Activated CD4-positive, CD25-positive, alpha-beta regulatory T cell treated with anti-CD3 and anti-CD28 coated beads, Interleukin-2, amount 50 U/mL, for 16 hours (primary cell): ENCODE data around the gene CKMT1A.
A peak's percentile ranks its signal among the peaks of the same experiment; 100 is the strongest.
"Not testable (repeated sequence)": the region's sequence is repeated elsewhere in the genome, so short reads cannot be mapped to it uniquely, and the experiment has no call there.

ENCODE experiments used
- DNase-seq: peaks from one replicate; pipeline ENCODE4 v3.0.0-alpha.2; 2020; ENCODE audit warnings: low read depth, low spot score

The CKMT1A gene

DNA sequence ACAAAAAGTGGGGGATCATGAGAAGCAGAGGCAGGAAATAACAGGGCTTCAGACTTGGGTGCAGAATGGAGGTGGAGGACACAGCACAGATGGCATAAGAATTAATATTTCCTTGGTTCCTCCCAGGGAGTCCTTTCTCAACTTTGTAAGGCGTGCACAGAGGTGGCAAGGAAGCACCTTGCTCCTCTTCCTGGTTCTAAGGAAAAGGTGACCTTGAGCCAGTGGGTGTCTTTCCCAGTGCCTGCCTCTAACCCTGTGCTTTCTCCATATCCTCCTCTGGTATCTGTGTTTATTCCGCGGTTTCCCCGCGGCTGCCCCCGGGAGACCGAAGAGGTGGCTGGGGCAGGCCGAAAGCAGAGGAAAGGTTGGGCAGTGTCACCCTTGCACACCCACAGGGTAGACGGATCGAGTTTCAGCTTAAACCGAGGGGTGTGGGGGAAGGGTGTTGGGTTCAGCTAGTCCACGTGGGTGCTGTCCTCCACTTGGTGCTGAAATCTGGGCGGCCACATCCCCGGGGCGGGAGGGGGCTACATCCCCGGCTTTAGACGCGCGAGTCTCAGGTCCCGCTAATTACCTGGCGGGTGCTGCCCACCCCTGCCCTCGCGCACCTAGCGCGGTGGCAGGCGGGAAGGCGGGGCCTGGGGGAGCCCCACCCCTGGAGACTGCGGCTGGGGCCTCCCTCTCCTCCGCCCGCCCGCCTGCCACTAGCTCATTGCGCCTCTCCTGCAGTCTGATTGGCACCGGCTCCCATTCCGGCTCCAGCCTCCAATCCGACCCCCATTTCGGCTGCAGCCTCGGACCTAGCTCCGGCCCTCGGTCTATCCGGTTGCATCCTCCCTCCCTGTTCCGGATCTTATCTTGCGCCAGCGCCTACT is at the start of gene CKMT1A:
TSS of gene CKMT1A (plus strand) at position 712 of the 875 bp plus-strand sequence. CDS start 192 bp downstream, outside the sequence.
- DNase-seq: not testable (repeated sequence)

DNA sequence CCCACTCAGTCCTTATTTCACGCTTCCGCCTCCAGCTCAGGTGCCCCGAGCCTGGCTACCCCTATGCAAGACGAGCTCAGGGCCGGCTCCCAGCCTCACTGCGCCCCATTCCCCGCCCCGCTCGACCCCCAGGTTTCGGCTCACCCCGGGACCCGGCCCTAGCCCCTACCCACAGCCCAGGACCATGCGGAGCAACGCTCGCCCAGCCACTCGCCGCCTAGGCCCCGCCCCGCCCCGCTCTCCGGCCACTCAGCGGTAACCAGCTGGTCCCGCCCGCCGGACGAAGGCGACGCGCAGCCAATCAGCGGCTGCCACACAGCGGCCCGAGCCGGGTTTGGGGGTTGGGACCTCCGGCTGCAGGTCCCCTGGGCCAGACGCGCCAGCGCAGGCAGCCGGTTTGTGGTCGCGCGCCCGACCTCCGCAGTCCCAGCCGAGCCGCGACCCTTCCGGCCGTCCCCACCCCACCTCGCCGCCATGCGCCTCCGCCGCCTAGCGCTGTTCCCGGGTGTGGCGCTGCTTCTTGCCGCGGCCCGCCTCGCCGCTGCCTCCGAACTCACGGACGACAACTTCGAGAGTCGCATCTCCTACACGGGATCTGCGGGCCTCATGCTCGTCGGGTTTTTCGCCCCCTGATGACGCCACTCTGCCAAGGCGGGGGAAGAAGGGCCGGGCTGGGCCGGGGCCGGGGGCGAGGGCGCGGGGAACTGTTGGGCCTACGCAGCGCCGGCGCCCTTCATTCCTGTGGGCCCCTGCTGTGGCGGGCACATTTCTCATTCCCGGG is 44.8 kb upstream of the CKMT1A start, which contains the start of gene CATSPER2:
TSS of gene CATSPER2 (minus strand) at position 196 of the 781 bp plus-strand sequence. CDS start 783 bp downstream, outside the sequence.
- no peak for DNase-seq

DNA sequence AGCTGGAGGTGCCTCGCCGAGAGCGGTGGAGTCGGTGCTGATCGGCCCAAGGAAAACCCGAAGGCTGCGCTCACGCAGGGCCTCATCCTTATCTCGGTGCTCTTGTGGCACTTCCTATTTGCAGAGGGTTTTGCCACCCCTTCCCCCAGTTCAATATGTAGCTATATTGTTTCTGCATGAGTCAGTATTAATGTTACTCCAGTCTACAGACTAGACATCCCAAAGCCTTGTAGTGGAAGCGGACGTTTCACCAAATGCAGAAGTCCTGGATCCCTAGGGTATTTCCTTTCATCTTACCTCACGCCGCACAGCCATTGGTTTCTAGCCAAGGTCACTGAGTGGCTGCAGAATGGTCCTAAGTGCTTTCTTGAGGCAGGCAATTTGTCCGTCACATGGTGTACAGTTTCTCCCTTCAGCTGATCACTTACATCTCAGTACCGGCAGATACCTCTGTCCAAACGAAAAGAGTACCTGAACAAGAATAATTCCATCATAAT is 44.2 kb upstream of the CKMT1A start:
- DNase-seq: not testable (repeated sequence)

DNA sequence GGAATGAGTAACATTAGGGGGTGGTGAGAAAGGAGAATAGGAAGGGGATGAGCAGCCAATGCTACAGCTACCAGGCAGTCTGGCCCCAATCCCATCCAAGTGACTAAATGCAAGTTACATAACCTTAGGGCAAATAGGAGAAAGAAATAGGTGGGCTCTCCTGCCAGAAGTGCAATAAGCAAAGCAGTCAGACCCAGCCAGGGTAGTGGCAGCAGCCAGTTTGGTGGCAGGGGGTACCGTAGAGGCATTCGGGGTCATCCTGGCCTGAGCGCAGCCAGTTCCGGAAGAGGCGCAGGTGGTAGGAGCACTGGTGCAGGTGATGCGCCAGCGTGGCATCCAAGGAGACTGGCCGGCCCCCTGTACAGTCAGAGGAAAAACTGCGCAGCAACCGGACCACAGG is 33.9 kb upstream of the CKMT1A start:
- not testable (repeated sequence) for DNase-seq

DNA sequence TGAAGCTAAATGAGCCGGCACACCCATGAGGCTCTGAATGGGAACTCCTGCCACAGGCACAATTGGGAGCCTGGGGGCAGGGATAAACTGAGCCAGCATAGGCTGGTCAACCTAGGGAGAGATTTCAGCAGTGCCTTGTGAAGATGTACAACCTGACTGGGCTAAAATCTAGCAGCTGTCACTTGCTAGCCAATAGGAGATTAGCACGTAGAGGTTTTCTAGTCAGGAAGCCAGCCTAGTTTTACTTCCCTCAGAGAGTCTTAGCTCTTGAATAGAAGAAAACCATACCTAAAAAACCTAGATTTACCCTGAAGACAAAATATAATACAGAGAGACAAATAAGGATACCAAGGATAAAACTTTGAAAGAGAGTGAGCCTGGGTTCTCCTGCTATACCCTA is 31.4 kb upstream of the CKMT1A start:
- not testable (repeated sequence) for DNase-seq

DNA sequence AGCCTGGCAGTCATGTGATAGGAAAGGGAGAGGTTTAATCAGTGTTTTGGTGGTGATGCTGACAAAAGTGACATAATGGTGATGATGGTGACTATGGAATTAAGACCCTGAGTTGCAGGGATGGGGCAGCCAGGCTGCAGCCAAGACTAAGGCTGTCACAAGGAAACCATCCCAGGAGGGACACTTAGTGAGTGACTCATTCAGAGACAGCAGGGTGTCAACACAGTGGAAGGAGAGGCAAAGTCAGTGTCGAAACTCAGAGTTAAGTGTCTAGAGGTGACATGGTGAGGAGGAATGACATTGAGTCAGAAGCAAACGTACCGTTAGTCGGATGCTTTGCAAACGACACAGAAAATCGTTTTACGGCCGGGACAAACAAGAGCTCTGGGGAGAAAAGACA is 30.3 kb upstream of the CKMT1A start:
- not testable (repeated sequence) for DNase-seq

DNA sequence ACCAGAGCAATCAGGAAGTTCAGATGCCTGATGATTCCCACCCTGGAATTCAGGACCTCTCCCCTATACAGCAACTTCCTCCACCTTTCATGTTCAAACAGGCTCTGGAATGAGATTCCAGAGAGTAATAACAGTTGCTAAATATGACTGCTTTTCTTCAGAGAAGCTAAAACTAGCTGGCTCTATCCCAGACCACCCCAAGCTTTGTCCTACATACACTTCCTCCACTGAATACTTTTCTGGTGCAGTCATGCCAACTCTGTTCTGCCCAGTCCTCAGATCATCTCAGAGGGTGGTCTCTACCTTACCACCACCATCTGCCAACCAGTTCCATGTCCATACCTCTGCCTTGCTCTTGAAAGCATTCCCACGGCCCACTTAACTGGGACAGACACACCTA is 27.5 kb upstream of the CKMT1A start:
- not testable (repeated sequence) for DNase-seq

DNA sequence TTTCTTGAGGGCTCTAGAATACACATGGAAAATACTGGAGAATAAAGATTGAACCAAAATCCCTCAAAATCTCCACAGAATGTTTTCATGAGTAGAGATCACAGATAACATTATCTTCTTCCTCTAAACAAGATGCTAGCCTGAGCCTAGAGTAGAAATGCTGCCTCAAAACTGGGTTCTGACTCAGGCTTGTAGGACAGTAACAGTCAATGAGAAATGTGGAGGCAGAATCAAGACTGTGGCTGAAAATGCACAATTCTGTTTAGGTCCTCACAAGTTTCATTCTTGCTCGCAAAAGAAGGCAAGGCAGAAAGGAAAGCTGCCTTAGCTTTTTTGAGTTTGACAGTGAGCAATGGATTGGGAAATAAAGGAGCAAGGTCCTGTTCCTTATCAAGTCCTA is 19.5 kb upstream of the CKMT1A start:
- not testable (repeated sequence) for DNase-seq

DNA sequence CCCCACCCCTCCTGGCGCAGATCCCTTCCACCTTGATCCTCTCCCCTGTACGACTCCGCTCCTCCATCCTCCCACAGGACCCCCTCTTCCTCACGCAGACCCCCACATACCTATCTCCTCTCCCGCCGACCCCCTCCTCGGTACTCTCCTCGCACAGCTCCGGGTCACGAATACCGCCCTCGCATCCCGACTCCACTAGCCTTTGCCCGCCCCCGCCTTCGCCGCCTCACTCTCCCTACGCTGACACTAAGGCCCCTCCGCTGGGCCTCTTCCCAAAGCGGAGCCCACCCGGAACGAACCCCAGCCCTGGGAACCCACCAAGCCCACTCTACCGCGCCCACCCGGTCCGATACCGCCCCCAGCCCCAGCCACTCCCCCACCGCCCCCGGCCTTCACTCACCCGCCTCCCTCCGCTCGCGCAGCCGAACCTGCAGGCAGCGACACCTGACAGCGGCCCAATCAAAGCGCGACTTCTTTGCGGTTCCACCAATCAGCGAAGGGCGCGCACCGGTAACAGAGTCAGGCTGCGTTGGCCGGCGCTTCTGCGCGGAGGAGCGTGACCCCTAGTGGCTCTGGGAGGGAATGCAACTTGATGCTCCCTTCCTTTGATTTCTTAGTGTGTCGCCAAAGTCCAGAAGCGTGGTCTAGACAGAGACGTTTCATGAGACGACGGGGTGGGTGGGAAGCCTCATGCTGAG is 3.9 kb upstream of the CKMT1A start:
- not testable (repeated sequence) for DNase-seq

DNA sequence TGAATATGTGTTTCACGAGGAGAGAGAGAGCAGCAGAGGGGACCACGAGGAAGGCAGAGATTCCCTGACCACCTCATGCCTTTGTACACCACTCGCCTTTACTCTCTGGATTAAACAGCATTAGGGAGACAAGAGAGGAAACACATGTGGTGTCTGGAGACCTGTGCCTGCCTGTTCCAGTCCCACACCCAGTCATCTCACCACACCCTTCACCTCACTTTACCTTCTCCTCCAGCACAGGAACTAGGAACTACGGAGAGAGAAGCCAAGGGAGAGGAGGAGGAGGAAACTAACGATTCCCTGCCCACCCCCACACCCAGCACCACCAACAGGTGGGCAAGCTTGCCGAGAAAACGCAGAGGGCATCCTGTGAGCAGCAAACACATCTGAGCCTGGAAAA is 980 bp upstream of the CKMT1A start:
- not testable (repeated sequence) for DNase-seq

DNA sequence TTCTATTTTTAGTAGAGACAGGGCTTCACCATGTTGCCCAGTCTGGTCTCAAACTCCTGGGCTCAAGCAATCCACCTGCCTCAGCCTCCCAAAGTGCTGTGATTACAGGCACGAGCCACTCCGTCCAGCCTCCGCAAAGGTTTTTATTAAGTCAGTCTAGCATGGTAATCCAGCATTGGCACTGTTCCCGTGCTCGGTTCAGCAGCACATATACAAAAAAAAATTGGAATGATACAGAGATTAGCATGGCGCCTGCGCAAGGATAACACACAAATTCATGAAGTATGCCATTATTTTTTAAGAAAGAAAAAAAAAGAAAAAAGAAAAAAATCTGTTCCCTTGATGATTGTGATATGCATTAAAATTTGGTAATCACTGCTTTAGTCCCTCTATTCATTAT is 8.5 kb downstream of the CKMT1A start:
- no peak for DNase-seq

DNA sequence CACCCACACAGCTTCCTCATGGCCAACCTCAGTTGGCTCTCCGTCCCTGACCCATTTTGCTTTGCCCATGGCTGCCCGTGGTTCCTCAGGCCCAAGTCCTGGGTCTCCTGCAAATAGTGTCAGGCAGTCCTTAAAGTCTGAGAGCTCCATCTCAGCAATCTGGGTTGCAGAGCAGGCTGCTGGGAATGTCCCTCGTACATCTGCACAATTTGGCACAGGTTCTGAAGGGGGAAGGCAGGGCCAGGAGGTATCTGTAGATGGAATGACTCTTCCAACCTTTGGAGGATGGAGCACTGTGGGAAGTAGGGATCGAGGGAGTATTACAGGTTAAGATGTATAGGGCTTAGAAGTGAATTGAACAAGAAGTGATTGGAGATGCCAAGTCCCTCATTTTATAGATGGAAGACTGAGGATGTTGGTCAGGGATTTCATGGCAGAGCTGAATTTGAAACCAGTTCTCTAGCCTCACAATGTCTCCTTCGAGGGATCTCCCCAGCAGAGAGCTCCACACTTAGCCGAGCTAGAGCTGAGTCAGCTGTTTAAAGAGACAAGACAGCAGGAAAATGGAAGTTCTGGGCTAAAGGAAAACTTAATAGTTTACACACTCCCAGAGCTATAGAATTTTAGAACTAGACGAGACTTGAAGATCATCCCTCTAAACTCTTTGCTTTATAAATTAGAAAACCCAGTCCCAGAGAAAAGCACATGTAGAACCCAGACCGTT is 9.2 kb downstream of the CKMT1A start:
- DNase-seq: no peak

DNA sequence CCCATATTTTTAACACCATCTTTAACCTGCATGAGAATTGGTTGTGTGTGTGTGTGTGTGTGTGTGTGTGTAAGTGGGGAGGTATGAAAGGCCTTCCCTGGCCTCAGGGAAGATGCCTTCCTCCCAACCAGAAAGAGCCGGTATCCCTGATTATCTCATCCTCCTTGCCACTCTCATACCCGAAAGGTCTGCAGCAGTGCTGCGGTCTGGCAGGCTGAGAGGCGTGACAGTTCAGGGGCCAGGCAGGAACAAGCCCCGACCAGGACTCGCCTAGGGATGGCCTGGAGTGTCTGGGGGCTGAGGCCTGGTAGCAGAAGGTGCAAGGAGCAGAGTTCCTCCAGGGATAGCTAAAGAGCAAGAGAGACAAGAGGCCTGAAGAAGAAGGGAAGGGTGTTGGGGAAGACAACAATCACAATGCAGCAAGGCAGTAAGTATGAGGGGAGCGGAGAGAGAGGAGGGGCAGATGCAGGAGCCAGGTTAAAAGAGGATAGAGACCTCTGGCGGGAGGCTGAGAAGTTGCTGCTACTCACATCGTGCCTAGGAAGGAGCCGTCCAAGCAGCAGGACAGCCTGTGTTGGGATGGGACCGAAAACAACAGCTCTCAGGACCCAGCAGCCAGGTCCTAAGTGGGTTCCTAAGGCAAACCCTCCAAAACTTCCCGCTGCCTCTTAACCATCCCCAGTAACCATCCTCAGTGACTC is 16.9 kb downstream of the CKMT1A start:
- DNase-seq: not testable (repeated sequence)

DNA sequence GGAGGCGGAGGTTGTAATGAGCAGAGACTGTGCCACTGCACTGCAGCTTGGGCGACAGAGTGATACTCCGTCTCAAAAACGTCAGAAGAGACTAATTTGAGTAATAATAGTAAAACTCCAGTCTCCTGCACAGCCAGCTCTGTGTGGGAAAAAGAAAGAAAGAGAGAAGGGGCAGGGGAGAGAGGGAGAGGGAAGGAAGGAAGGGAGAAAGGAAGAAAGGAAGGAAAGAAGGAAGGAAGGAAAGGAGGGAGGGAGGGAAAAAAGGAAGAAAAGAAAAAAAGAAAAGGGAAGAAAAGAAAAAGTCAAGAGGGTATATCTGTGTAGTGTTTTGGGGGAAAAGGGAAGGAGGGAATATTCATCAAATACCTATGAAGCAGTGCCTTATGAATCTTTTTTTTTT is 29.5 kb downstream of the CKMT1A start:
- DNase-seq: no peak

DNA sequence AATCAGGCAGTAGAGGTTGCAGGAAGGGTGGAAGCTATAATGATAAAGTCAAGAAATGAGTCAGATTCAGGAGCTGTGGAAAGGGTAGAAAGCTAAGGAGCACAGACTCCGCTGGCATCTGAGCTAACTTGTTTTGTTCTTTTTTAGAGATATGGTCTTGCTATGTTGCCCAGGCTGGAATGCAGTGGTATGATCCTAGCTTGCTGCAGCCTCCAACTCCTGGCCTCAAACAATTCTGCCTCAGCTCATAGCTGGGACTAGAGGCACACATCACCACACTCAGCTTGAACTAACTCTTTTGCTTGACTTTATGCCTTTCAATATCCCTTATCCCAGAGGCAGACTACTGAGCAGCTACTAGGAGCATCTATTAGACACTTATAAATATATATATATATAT is 32.6 kb downstream of the CKMT1A start:
- not testable (repeated sequence) for DNase-seq

DNA sequence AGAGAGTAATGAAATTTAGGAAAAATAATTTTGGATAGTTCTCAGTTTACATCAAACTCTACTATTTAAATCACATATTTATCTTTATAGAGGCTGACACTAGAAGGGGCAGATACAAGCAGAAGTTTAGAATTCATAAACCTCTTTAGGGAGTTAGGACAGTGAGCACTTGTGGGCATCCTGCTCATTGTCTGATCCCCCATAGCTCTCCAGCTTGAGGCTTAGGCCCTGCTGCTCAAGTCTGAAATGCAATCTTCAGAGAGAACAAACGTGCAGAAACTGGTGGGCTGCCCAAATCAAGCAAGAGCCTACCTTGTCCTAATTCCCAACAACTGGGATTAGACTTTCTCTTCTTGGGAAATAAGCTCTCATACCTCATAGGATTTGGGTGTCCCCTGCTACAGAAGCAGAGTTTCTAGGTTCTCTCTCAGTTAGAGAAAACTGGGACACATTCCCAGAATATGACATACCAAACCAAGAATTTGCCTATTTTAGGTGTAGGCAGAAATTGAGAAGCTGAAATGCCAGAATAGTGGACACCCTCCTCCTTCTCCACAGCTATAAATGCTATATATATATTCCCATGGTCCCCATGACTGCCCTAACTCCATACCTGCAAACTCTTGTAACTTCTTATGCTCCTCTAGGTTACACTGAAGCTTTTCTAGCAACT is 34.5 kb downstream of the CKMT1A start:
- DNase-seq: not testable (repeated sequence)

DNA sequence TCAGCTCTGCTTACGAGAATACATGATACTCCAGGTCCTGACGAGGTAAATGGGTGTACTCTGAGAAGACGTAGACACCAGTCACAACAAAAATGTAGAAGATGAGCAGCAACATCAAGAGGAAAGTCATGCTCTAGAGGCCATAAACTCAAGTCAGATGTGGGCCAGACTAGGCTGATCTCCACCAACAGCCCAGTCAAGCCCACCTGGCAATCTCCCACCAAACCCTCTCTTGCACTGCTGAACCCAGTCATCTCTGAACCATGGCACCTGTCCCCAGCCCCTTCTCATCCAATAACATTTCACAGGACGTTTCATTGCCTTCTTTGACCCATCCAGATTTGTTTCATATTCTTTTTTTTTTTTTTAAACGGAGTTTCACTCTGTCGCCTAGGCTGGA is 41.8 kb downstream of the CKMT1A start:
- no peak for DNase-seq

DNA sequence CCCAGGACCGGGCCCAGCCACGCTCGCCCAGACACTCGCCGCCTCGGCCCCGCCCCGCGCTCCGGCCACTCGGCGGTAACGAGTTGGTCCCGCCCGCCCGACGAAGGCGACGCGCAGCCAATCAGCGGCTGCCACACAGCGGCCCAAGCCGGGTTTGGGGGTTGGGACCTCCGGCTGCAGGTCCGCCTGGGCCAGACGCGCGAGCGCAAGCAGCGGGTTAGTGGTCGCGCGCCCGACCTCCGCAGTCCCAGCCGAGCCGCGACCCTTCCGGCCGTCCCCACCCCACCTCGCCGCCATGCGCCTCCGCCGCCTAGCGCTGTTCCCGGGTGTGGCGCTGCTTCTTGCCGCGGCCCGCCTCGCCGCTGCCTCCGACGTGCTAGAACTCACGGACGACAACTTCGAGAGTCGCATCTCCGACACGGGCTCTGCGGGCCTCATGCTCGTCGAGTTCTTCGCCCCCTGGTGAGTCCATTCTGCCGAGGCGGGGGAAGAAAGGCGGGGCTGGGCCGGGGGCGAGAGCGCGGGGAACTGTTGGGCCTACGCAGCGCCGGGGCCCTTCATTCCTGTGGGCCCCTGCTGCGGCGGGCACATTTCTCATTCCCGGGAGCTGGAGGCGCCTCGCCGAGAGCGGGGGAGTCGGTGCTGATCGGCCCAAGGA is 52.7 kb downstream of the CKMT1A start, which contains the start of gene PDIA3:
TSS of gene PDIA3 (plus strand) at position 194 of the 658 bp plus-strand sequence. CDS start at position 296, 102 bp downstream.
- peak; percentile 71 for DNase-seq

DNA sequence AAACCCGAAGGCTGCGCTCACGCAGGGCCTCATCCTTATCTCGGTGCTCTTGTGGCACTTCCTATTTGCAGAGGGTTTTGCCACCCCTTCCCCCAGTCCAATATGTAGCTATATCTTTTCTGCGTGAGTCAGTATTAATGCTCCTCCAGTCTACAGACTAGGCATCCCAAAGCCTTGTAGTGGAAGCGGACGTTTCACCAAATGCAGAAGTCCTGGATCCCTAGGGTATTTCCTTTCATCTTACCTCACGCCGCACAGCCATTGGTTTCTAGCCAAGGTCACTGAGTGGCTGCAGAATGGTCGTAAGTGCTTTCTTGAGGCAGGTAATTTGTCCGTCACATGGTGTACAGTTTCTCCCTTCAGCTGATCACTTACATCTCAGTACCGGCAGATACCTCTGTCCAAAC is 53.2 kb downstream of the CKMT1A start:
- DNase-seq: not testable (repeated sequence)
